Right atrium auricular region (tissue), 2 donors: ENCODE measurements around the gene DLGAP4. TPM values are rescaled to one million over a fixed set of nuclear protein-coding genes. Genes with fewer than 3 reads are reported as not detected.

Experiments
- DNase-seq: peaks from one replicate; pipeline ENCODE4 v3.0.0-alpha.2; 2019; ENCODE audit warnings: low spot score
- H3K27ac ChIP-seq, 2 donors: fragments of 200-600 bp; sonication (generic); 1 replicate in 1 of 2; 2 replicates in 1 of 2; pipeline ENCODE4 v1.5.1; 2016 to 2019
- H3K27me3 ChIP-seq, 2 donors: fragments of 200-600 bp; sonication (generic); one replicate each; pipeline versions ENCODE4 v1.5.1 to v1.6.0; 2017 to 2019
- H3K36me3 ChIP-seq: fragments of 200-600 bp; sonication (generic); one replicate; pipeline ENCODE4 v1.5.1; 2016
- H3K4me1 ChIP-seq, 2 donors: fragments of 200-600 bp; sonication (generic); one replicate each; pipeline versions ENCODE4 v1.5.1 to v1.6.0; 2017 to 2019
- H3K4me3 ChIP-seq, 2 donors: fragments of 200-600 bp; sonication (generic); 1 replicate in 1 of 2; 2 replicates in 1 of 2; pipeline ENCODE4 v1.5.1; 2017 to 2019; ENCODE audit warnings: mild to moderate bottlenecking in 1 of 2, moderate library complexity in 1 of 2
- H3K9me3 ChIP-seq, 2 donors: fragments of 200-600 bp; sonication (generic); one replicate each; pipeline ENCODE4 v1.5.1; 2019
- CTCF ChIP-seq, 2 donors: fragments of 200-600 bp; sonication (generic); IDR thresholded peaks; one replicate each; pipeline ENCODE4 v1.5.1; 2019; ENCODE audit warnings: antibody characterized with exemption in 2 of 2
- total RNA-seq, 2 donors: library from RNA; depleted of rRNA; stranded (reverse); fragments of >200 nt; gene quantifications; one replicate each; pipeline ENCODE4 v1.1.0, GENCODE V29; 2016

Gene DLGAP4
- total RNA-seq, 2 donors from 2014 or later = 30.0 to 50.2 TPM

DNA sequence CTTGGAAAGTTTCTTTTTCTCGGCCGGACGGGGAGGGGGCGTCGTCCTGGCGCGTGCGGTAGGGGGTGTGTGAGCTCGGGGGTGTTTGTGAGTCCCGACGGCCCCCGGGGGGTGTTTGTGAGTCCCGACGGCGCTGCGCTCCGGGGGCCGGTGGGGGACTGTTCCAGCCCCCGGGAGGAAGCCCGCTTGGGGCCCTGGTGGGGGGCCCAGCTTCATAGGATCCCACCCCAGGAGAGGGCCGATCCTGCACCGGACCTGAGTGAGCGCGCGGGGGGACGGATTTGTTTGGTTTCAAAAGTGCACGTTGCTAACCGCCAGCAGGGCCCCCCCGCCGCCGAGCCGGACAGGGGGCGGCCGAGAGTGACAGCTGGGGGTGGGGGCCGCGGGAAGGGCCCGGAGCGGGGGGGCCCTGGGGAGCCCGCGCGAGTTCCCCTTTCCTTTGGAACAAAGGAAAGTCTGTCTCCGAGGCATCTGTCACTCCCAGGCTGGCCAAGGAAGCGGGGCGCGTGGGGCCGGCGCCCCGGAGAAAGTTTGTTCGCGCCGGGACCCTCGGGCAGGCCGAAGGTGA, 267.7 kb downstream of the DLGAP4 start:
- no peaks in the 10 kb centered on the region for H3K27me3 ChIP-seq
- peak in 1 of 2 donors; percentile 12 for TF ChIP-seq CTCF (IDR thresholded peaks at IDR 0.05)
- H3K4me1 ChIP-seq = peaks cover 0 to 33% of the 10 kb centered on the region in 2 donors
- peak overlapping the region; percentile 91 to 94 for H3K27ac ChIP-seq
- peak overlapping the region; percentile 88 to 91 for H3K4me3 ChIP-seq
- peaks cover 5% of the 10 kb centered on the region for H3K36me3 ChIP-seq
- DNase-seq = no peak
- H3K9me3 ChIP-seq = no peaks in the 10 kb centered on the region

DNA sequence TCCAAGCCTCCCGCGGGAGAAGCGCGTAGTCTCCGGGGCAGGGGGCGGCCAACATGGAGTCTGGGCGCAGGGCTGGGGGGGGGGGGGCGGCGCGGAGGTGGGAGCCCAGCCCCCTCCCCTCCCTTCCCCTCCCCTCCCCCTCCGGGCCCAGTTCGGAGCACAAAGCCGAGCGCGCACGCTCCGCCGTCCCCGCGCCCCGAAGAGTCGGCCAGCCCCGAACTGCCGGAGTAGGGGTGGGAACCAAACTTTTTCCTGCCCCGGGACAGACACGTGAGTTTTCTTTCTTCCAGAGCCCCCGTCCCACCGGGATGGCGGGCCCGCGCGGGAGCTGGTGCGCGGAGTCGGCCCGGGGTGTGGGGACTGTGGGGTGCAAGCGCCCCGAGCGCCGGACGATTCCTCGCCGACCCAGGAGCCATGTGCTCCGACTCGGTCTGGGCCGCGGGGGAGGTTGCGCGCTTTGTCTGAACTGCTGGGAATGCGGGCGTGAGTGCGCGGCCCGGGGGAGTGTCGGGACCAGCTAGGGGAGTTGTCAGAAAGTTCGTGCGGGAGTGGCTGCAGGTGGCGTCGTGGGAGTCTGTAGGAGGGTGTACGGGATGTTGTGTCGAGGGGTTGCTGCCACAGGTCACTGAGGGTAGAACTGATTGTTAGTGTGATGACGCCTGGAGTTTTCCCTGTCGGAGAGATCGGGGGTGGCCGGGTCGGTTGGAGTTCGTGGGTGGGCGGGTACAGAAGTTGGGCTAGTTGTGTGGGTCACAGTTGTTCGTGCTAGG, 268.4 kb downstream of the DLGAP4 start:
- Histone ChIP-seq H3K9me3 (no peaks in the 10 kb centered on the region), H3K4me3 (peak overlapping the region; percentile 88 to 91), H3K27ac (peak overlapping the region; percentile 91 to 94), H3K4me1 (peaks cover 0 to 33% of the 10 kb centered on the region in 2 donors), H3K36me3 (peaks cover 12% of the 10 kb centered on the region), H3K27me3 (no peaks in the 10 kb centered on the region)
- peak; percentile 72 for DNase-seq
- no peak for TF ChIP-seq CTCF (IDR thresholded peaks at IDR 0.05)

- Histone ChIP-seq H3K27ac (peak overlapping the region in 1 of 2 donors; percentile 94), H3K36me3 (peaks cover 26% of the 10 kb centered on the region), H3K4me1 (peaks cover 0 to 33% of the 10 kb centered on the region in 2 donors), H3K4me3 (no peak overlapping the region), H3K9me3 (no peaks in the 10 kb centered on the region), H3K27me3 (no peaks in the 10 kb centered on the region)
- no peak for TF ChIP-seq CTCF (IDR thresholded peaks at IDR 0.05)
- no peak for DNase-seq
Measured at GRCh38 chr20:36576081-36576445, 269.9 kb downstream of the DLGAP4 start.

Other genes starting within 250 kb of the DLGAP4 start
- 10 to 100 TPM; 17.5 to 18.1 TPM for gene EPB41L1, start 151.6 kb upstream of the DLGAP4 start, total RNA-seq
- 10 to 100 TPM; 18.9 to 22.8 TPM for gene AAR2, start 69.9 kb upstream of the DLGAP4 start, total RNA-seq
- gene MYL9, start 235.2 kb downstream of the DLGAP4 start, total RNA-seq = 100 to 1,000 TPM; 558 to 602 TPM